ENCODE measurements around the gene CCL5. TPM values are rescaled to one million over a fixed set of nuclear protein-coding genes. Genes with fewer than 3 reads are reported as not detected.

CCL5 gene
- total RNA-seq, 2 experiments from 2014 or later = 782 to 938 TPM

DNA sequence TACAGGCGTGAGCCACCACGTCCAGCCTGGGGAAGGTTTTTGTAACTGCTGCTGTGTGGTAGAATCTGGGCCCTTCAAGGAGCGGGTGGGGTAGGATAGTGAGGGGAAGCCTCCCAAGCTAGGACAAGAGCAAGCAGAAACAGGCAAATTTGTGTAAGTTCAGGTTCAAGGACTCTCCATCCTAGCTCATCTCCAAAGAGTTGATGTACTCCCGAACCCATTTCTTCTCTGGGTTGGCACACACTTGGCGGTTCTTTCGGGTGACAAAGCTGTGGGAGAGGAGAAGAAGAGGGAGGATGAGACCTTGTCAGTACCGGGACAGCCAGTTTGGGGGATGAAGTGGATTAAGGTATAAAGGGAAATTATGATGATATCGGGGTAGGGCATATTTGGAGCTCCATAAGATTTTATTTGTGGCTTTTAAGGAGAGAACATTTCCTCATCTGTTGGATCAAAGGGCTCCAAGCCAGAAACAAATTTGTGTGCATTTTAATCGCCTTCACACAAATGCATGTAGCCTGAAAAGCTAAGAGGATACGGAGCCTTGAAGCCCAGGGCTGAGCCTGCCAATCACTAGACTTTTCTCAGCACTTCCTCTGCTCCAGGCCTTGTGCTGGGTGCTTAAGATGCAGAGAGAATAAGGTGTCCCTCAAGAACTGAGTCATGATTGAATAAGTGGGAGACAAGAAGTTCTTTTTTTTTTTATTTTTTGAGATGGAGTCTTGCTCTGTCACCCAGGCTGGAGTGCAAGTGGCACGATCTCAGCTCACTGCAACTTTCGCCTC, 7.8 kb downstream of the CCL5 start:
- peak overlapping the region; percentile 42 for H3K4me3 Mint-ChIP-seq
- peaks cover 44% of the 10 kb centered on the region for H3K4me1 Mint-ChIP-seq
- H3K36me3 Mint-ChIP-seq = peaks cover 21% of the 10 kb centered on the region
- no peaks in the 10 kb centered on the region for H3K9me3 Mint-ChIP-seq
- POLR2A ChIA-PET = interaction anchor here (0.6 to 2.0 kb wide), 8 partner anchors 10 to 63 kb away, joined by 3 to 16 read pairs (median 8); partner anchors contain the start of gene TAF15
- H3K27me3 Mint-ChIP-seq = no peaks in the 10 kb centered on the region
- H3K27ac Mint-ChIP-seq = peak overlapping the region; percentile 73
- DNase-seq (no peak), ATAC-seq (ENCODE audit: low read depth) (no peak)

DNA sequence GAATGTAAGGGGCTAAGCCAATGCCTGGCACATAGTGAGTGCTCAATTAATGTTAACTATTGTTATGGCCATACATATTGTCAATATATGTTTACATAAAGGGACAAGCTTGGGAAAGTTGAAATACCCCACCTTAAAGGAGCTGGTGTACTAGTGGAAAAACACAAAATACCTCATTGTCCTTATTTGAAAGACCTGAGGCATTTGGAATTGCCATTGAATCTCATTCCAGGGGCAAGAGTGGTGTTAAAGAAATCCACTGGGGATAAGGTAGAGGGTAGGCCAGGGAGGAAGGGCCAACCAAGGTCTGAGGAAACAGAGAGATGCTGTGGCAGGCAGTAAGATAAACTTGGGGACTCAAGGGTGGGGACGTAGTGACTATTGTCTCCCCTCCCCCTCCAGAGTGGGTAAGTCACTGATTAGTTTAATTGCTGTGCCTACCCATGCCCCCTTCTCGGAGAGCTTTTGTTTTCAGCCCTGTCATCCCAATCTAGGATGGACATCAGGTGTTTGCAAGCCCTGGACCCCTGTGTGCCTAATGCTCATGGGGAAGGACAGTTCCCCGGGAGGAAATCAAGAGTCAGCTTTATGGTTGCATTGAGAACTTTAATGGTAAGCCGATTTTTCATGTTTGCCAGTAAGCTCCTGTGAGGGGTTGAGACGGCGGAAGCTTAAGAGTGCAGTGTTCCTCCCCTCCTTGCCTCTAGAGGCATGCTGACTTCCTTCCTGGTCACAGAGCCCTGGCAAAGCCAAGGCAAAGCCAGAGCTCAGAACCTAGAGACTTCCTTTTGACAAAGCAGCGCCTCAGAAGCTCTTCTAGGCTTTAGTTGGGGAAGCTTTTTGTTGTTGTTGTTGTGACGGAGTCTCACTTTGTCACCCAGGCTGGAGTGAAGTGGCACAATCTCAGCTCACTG, 9.0 kb downstream of the CCL5 start:
- POLR2A ChIA-PET = interaction anchor here (0.6 to 2.7 kb wide), 12 partner anchors 9 to 62 kb away, joined by 3 to 21 read pairs (median 4); partner anchors contain the start of genes CCL5, RDM1 and TAF15
- H3K4me1 Mint-ChIP-seq = peaks cover 38% of the 10 kb centered on the region
- no peaks in the 10 kb centered on the region for H3K9me3 Mint-ChIP-seq
- peaks cover 16% of the 10 kb centered on the region for H3K36me3 Mint-ChIP-seq
- peak overlapping the region; percentile 32 for H3K27ac Mint-ChIP-seq
- H3K4me3 Mint-ChIP-seq = peak overlapping the region; percentile 29
- peak; percentile 93 for ATAC-seq (ENCODE audit: low read depth)
- H3K27me3 Mint-ChIP-seq = no peaks in the 10 kb centered on the region
- peak; percentile 45 for DNase-seq

DNA sequence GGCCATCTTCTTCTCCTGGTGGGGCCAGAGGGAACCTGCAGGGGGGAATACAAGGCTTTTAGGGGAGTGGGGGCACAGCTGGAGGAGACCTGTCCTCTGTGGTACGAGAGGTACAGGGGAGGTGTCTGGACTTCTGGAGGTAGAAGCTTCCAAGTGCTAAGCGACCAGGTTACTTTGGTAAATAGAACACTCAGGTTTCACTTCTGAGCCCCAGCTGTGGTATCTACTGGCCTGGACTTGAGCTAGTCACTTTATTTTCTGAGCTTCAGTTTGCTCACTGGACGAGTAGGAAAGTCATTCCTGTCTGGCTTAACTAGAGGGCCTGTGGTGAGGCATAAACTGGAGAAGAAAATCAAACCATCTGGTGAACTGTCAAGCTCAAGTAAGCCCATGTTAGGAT, 11.4 kb downstream of the CCL5 start, which contains the start of gene HEATR9:
Gene HEATR9 (minus strand): TSS at position 155 of the 400 bp plus-strand sequence. CDS start 149 bp downstream, at position 6.
- Mint-ChIP-seq H3K4me3 (no peak within 1 kb of the TSS), H3K9me3 (no peaks in the 10 kb centered on the region), H3K27ac (peak within 1 kb of the TSS; percentile 13), H3K27me3 (no peaks in the 10 kb centered on the region), H3K36me3 (peaks cover 17% of the 10 kb centered on the region), H3K4me1 (peaks cover 37% of the 10 kb centered on the region)
- POLR2A ChIA-PET = interaction anchor here (0.5 kb wide), 1 partner anchor 14 kb away, joined by 4 read pairs; no protein-coding TSS in a partner anchor
- DNase-seq = no peak
- ATAC-seq (ENCODE audit: low read depth) = no peak

DNA sequence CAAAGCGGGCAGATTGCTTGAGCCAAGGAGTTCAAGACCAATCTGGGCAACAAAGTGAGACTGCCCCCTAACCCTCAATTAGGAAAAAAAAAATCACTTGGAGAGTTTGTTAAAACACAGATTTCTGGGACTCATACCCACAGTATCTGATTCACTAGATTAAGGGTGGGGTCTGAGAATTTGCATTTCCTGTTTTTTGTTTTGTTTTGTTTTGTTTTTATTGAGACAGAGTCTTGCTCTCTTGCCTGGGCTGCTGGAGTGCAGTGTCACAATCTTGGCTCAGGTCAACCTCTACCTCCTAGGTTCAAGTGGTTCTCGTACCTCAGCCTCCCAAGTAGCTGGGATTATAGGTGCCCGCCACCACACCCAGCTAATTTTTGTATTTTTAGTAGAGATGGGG, 12.6 kb downstream of the CCL5 start:
- Mint-ChIP-seq H3K9me3 (no peaks in the 10 kb centered on the region), H3K27ac (no peak overlapping the region), H3K27me3 (no peaks in the 10 kb centered on the region), H3K4me3 (no peak overlapping the region), H3K4me1 (peaks cover 35% of the 10 kb centered on the region), H3K36me3 (peaks cover 21% of the 10 kb centered on the region)
- no peak for DNase-seq
- ATAC-seq (ENCODE audit: low read depth) = no peak
- POLR2A ChIA-PET = no interaction called here

DNA sequence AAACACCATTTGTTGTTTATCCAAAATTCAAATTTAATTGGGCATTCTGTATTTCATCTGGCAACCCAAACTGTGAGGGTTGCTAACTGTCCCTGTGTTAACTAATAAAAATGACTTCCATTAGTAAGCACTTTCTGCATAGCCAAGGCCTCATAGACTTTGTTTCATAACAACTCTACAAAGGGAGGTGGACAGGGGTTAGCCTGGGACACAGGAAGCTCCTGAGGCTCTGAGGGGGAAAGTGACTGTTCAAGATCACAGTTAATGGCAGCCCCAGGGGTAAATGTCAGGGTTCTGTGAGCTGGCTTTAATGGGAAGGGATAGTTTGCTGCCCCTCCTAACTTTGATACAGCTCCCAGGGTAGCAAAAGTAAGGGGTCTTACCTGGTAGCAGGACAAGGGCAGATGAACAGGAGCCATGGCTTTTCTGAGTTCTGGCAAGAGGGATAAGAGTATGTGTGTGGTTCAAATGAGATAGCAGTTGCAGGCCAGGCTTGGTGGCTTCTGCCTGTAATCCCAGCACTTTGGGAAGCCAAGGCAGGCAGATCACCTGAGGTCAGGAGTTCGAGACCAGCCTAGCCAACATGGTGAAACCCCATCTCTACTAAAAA, 13.7 kb downstream of the CCL5 start:
- DNase-seq (no peak), ATAC-seq (ENCODE audit: low read depth) (no peak)
- POLR2A ChIA-PET = interaction anchor here (0.7 to 1.3 kb wide), 4 partner anchors 9 to 34 kb away, joined by 3 to 4 read pairs (median 3); no protein-coding TSS in a partner anchor
- peaks cover 19% of the 10 kb centered on the region for H3K36me3 Mint-ChIP-seq
- peaks cover 27% of the 10 kb centered on the region for H3K4me1 Mint-ChIP-seq
- H3K27me3 Mint-ChIP-seq = no peaks in the 10 kb centered on the region
- no peaks in the 10 kb centered on the region for H3K9me3 Mint-ChIP-seq
- H3K4me3 Mint-ChIP-seq = no peak overlapping the region
- peak overlapping the region; percentile 64 for H3K27ac Mint-ChIP-seq

DNA sequence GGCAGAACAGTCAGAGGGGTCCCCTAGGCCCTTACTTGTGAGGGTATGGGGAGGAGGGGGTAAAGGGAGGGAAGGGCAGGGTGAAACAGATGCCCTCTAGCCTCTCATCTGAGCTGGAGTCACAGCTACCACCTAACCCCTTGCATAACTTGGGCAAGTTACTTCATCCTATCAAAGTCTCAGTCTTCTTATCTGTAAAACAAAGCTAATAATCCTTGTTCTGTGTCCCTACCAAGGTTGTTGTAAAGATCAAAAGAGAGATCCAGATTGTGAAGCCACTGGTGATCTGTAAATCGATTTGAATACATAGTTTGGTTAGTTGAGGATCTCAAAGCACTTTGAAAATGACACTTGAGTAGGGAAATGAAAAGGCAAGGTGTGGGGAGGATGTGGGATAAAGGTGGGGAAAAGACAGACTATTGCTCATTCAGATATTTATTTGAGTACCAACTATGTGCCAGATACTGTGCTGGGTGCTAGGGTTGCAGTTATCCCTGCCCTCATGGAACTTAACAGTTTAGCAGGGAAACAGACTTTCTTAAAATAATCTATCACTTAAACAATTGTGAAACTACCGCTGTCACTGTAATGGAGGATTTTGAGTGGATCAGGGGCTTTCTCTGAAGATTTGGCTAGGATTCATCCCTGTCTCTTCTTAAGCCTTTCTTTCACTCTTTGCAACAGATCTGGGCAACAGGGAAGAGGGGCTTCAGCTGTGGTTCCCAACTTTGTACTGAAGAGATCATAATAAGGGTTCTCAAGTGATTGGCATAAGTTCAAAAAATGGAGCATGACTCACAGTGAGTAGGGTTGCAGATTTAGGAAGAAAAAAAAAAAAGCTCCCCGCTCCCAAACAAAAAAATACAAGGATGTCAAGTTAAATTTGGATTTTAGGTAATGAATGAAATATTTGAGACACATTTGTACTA, 14.5 kb downstream of the CCL5 start:
- no peak for ATAC-seq (ENCODE audit: low read depth)
- peak overlapping the region; percentile 46 for H3K4me3 Mint-ChIP-seq
- H3K27ac Mint-ChIP-seq = peak overlapping the region; percentile 67
- DNase-seq = no peak
- H3K27me3 Mint-ChIP-seq = no peaks in the 10 kb centered on the region
- POLR2A ChIA-PET = interaction anchor here (0.9 to 1.3 kb wide), 4 partner anchors 10 to 35 kb away, joined by 3 to 4 read pairs (median 3); no protein-coding TSS in a partner anchor
- no peaks in the 10 kb centered on the region for H3K9me3 Mint-ChIP-seq
- H3K4me1 Mint-ChIP-seq = peaks cover 20% of the 10 kb centered on the region
- peaks cover 17% of the 10 kb centered on the region for H3K36me3 Mint-ChIP-seq

DNA sequence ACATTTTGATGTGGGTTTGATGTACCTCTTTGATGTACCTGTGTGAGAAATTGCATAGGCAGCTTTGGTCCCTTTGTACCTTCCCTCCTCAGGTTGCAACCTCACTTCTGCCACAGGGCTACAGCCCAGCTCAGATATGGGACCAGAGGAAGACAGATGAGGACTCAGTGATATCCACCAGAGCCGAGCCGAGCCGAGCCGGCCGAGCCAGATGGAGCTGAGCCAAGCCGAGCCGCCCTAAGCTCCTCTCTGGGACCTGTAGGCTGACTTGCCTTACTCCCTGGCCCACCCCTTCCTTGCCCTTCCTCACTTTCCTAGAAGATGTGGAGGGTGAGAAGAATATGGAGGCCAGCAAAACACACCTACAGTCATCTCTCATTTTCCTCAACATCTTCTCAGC, 15.3 kb downstream of the CCL5 start:
- ATAC-seq (ENCODE audit: low read depth) (peak; percentile 18), DNase-seq (no peak)
- H3K27ac Mint-ChIP-seq = no peak overlapping the region
- H3K9me3 Mint-ChIP-seq = no peaks in the 10 kb centered on the region
- H3K27me3 Mint-ChIP-seq = no peaks in the 10 kb centered on the region
- H3K36me3 Mint-ChIP-seq = peaks cover 17% of the 10 kb centered on the region
- POLR2A ChIA-PET = interaction anchor here (0.5 to 1.0 kb wide), 2 partner anchors 29 to 84 kb away, joined by 3 to 4 read pairs; no protein-coding TSS in a partner anchor
- H3K4me3 Mint-ChIP-seq = no peak overlapping the region
- H3K4me1 Mint-ChIP-seq = peaks cover 19% of the 10 kb centered on the region

DNA sequence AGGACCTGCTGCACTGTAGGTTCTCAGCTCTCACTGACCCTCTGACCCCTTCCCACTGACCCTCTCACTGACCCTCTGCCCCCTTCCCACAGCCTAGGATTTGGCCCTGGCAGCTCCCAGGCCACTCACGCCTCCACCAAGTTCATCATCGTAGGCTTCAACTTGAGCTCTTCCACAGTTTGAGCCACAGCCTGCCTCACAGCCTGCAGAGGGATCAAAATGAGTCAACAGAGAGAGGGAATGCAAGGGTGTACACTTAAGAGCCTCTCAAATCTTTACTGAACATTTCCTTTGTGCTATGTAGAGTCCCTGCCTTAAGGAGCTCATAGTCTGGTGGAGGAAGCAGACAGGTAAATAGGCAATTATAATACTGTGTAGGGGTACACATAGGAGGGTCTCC, 23.6 kb downstream of the CCL5 start:
- H3K27me3 Mint-ChIP-seq = no peaks in the 10 kb centered on the region
- POLR2A ChIA-PET = interaction anchor here (0.6 to 1.2 kb wide), 3 partner anchors 35 to 98 kb away, joined by 3 to 4 read pairs (median 3); no protein-coding TSS in a partner anchor
- H3K9me3 Mint-ChIP-seq = no peaks in the 10 kb centered on the region

DNA sequence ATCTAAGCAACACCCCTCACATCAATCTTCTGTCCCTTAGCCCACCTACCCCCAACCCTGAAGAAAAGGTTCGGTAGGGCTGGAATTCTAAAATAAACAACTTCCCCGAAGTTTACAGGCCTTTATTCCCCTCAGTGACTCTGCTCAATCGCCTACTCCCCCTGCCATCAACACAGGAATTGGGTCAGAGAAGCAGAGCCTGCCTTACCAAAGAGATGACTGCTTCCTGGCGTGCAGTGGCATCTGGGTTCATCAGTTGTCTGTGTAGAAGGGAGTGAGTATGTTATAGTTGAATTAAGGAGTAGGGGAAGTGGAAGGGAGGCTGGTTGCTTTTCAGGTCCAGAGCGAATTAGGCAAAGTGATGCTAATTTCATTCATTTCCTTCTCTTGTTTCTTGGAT, 24.2 kb downstream of the CCL5 start:
- H3K4me1 Mint-ChIP-seq = peaks cover 10% of the 10 kb centered on the region
- peaks cover 32% of the 10 kb centered on the region for H3K36me3 Mint-ChIP-seq
- peak overlapping the region; percentile 3 for H3K27ac Mint-ChIP-seq
- POLR2A ChIA-PET = interaction anchor here (0.6 to 1.2 kb wide), 3 partner anchors 35 to 98 kb away, joined by 3 to 4 read pairs (median 3); no protein-coding TSS in a partner anchor
- no peak for ATAC-seq (ENCODE audit: low read depth)
- no peak for DNase-seq
- H3K27me3 Mint-ChIP-seq = no peaks in the 10 kb centered on the region
- no peak overlapping the region for H3K4me3 Mint-ChIP-seq
- no peaks in the 10 kb centered on the region for H3K9me3 Mint-ChIP-seq

More for the DNA sequence above, 23.6 kb downstream of the CCL5 start:
- no peak for ATAC-seq (ENCODE audit: low read depth)
- no peak for DNase-seq
- peaks cover 10% of the 10 kb centered on the region for H3K4me1 Mint-ChIP-seq
- H3K4me3 Mint-ChIP-seq = no peak overlapping the region
- H3K36me3 Mint-ChIP-seq = peaks cover 27% of the 10 kb centered on the region
- no peak overlapping the region for H3K27ac Mint-ChIP-seq

DNA sequence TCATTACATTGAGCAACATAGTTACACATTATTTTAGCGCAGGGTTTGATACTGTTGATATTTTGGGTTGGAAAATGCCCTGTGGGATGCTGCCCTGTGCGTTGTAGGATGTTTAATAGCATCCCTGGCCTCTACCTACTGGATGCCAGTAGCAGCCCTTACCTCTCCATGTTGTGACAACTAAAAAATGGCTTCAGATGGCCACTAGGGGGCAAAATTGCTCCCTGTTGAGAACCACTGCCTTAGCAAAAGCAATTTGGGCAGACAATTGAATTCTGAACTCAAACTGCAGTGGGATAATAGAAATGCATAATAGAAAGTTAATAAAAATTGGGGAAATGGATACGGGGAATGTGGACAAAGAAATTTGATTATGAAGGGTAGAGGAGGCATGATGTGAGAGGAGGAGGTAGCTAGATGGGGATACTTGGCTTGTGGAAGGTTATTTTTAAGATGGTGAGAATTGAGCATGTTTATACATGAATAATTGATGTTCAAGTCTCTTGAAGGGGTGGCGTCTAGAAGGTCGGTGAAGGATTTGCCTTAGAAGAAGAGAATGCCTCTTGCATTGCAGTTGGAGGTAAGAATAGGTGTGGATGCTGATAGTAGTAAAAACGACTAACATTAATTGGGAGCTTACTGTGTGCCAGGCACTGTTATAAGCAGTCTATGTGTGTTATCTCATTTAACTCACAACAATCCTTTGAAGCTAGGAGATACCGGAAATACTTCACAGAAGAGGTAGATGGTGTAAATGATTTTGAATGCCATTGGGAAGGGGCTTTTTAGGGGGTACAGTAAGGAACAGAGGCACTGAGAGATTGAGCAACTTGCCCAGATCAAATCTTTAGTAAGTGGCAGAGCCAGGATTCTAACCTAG, 30.5 kb downstream of the CCL5 start:
- DNase-seq (no peak), ATAC-seq (ENCODE audit: low read depth) (peak; percentile 86)
- peaks cover 33% of the 10 kb centered on the region for H3K36me3 Mint-ChIP-seq
- H3K9me3 Mint-ChIP-seq = no peaks in the 10 kb centered on the region
- peak overlapping the region; percentile 80 for H3K27ac Mint-ChIP-seq
- POLR2A ChIA-PET = interaction anchor here (0.6 to 2.4 kb wide), 5 partner anchors 22 to 81 kb away, joined by 3 to 10 read pairs (median 4); partner anchors contain the start of gene RDM1
- no peaks in the 10 kb centered on the region for H3K27me3 Mint-ChIP-seq
- peaks cover 11% of the 10 kb centered on the region for H3K4me1 Mint-ChIP-seq
- H3K4me3 Mint-ChIP-seq = peak overlapping the region; percentile 24
